Suprapubic skin (tissue), 3 donors: Measurements from ENCODE around the gene ATF7.

ENCODE experiments used
- EP300 ChIP-seq: sonication (generic); formaldehyde crosslinking; IDR thresholded peaks from one replicate; pipeline ENCODE4 v1.6.1; 2017; ENCODE audit warnings: antibody characterized with exemption
- TF ChIP-seq, protein P1 (sequence below), 2 donors: fragments of 200-600 bp in 1 of 2; fragments of 450-650 bp in 1 of 2; sonication (generic) in 1 of 2; IDR thresholded peaks; one replicate each; pipeline ENCODE4 v1.5.1; 2016 to 2019; ENCODE audit warnings: antibody characterized with exemption in 2 of 2, mild to moderate bottlenecking in 1 of 2, moderate library complexity in 1 of 2

DNA sequence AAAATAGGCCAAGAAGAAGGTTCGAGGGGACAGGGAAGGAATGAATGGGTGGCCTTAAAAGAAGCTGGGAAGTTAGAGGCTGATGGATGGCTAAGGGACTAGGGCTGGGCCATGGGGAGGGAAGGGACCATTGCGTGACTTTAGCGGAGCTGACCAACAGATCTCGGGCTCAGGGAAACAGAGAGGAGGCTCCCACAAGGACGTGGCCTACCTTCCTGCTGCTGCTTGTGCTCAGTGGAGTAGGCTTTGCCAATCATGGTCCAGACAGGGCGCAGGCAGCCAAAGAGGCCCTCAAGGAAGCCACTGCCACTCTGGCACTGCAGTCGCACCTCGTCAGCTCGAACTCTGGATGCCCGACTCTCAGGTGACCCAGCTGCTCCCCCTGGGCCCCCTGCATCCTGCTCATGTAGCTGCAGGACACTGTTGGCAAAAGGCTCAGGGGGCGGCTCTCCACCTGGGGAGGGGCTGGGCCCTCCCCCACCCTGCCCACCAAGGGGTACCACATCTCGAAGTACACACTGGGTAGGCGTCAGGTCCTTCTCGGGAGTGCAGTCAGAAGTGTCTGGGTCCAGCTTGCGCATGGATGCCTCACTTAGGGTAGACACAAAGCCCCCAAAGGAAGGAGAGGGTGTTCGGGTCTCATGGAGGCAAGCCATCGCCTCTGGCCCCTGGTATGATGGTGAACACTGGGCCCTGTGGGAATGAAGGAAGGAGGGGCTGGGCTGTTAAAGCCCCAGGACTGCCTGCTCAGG, 139.3 kb downstream of the ATF7 start:
- TF ChIP-seq, protein P1, sequence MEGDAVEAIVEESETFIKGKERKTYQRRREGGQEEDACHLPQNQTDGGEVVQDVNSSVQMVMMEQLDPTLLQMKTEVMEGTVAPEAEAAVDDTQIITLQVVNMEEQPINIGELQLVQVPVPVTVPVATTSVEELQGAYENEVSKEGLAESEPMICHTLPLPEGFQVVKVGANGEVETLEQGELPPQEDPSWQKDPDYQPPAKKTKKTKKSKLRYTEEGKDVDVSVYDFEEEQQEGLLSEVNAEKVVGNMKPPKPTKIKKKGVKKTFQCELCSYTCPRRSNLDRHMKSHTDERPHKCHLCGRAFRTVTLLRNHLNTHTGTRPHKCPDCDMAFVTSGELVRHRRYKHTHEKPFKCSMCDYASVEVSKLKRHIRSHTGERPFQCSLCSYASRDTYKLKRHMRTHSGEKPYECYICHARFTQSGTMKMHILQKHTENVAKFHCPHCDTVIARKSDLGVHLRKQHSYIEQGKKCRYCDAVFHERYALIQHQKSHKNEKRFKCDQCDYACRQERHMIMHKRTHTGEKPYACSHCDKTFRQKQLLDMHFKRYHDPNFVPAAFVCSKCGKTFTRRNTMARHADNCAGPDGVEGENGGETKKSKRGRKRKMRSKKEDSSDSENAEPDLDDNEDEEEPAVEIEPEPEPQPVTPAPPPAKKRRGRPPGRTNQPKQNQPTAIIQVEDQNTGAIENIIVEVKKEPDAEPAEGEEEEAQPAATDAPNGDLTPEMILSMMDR (IDR thresholded peaks at IDR 0.05) = no peak
- TF ChIP-seq EP300 = no peak
